GM20431 (cell line): ENCODE measurements around the gene LCA5L.

Experiments
- in situ Hi-C: fragments of 300-500 bp; cut with MseI, MboI; formaldehyde crosslinking; loops from one replicate; pipeline ENCODE4 v1.15.0; 2020; ENCODE audit warnings: low sequenced_read_pairs; ENCODE audit not compliant: unreplicated experiment

LCA5L gene

DNA sequence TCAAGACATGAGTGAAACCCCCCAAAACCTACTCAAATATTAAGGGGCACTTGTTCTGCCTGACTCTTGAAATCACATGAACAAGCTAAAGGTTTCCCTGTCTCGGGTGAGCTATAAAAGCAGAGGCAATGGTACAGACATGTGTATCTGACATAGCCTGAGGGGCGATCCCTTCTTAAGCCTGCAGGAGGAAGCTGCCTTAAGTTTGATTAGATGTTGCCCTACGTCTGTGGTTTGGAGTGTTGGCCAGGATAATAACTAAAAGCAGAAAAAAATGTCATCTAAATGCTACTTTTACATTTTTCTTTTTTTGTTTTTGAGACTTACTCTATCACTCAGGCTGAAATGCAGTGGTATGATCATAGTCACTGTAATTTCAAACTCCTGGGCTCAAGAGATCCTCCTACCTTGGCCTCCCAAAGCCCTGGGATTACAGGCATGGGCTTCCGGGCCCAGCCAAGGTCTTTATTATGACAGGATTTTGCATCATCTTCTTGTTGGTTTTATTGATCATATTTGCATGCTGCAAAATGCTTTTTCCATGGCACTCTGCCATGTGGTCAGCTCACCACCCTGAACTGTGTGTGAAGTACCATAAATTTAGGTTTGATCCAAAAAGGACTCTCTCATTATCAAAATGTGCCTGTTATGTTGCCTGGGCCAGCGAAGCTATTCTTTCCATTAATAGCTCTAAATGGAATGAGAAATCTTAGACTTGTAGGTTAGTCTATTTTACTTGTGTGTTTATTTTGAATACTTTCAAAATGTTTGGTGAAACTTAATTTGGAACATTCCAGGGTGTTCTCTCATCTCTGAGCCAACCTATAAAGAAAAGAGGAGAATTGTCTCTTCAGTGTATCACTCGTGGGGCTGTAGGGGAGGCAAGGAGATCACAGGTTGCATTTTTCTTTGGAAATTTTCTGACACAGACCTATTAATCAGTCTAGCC lies 81.7 kb downstream of the LCA5L start:
- in situ Hi-C loops = no loop called here

DNA sequence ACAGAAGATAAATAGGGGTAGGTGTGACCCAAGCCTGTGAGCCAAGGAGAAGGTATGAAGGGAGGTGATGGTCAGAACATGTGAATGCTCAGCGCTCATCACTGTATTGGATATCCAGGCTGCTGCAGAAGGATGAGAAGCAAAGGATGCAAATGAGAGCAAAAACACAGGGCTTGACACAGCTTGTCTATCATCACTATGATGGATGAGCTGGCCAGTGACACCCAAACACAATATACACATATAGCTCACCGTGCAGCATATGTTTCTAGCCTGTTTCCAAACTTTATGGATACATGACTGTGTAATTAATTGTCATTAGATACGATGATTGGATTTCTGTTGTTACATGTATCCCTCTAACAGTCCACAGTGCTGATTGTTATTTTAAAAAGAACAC lies 82.8 kb downstream of the LCA5L start:
- in situ Hi-C loops = no loop called here

DNA sequence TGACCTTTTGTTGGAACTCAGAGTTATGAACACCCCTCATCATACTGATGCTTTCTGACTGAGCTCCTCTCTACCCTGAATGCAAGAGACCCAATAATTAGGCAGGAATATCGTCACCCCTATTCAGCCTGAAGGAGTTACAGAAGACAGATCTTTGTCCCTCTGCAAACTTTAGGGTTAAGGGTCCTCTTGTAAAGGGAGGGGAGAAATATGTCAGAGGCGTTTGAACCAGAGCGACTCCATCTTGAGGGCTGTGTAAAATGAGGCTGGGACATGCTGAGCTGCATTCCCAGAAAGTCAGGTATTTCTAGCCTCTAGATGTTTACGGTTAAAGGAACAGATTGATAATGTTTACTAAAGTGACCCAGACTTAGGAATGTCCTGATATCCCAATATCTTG lies 86.2 kb downstream of the LCA5L start:
- in situ Hi-C loops = no loop called here
